LoVo (cell line): ENCODE measurements around the gene SETD7.
A peak's percentile ranks its signal among the peaks of the same experiment; 100 is the strongest.

Source experiments
- DNase-seq: peaks from one replicate; pipeline ENCODE4 v3.0.0-alpha.2; 2016; ENCODE audit warnings: low spot score

Gene SETD7

GRCh38 chr4:139550724-139551429 lies 5.1 kb downstream of the SETD7 start:
- DNase-seq: no peak

GRCh38 chr4:139547979-139548378 lies 8.0 kb downstream of the SETD7 start:
- DNase-seq: no peak

GRCh38 chr4:139540632-139541031 lies 15.4 kb downstream of the SETD7 start:
- no peak for DNase-seq

GRCh38 chr4:139540161-139540560 lies 15.9 kb downstream of the SETD7 start:
- DNase-seq: no peak

GRCh38 chr4:139537292-139537691 lies 18.7 kb downstream of the SETD7 start:
- no peak for DNase-seq

GRCh38 chr4:139535871-139536234 lies 20.2 kb downstream of the SETD7 start:
- DNase-seq: no peak

GRCh38 chr4:139535228-139535870 lies 20.7 kb downstream of the SETD7 start:
- DNase-seq: no peak

GRCh38 chr4:139534287-139534950 lies 21.6 kb downstream of the SETD7 start:
- no peak for DNase-seq

GRCh38 chr4:139533511-139533910 lies 22.5 kb downstream of the SETD7 start:
- no peak for DNase-seq

- no peak for DNase-seq
Observed at GRCh38 chr4:139532947-139533346, 23.1 kb downstream of the SETD7 start.

- DNase-seq: peak; percentile 24
Observed at GRCh38 chr4:139530833-139531427, 25.1 kb downstream of the SETD7 start.

GRCh38 chr4:139528377-139529005 lies 27.5 kb downstream of the SETD7 start:
- DNase-seq: no peak

GRCh38 chr4:139526928-139527327 lies 29.1 kb downstream of the SETD7 start:
- no peak for DNase-seq

GRCh38 chr4:139525414-139525813 lies 30.6 kb downstream of the SETD7 start:
- no peak for DNase-seq

- DNase-seq: no peak
Observed at GRCh38 chr4:139524062-139524631, 31.9 kb downstream of the SETD7 start.

GRCh38 chr4:139523076-139523475 lies 32.9 kb downstream of the SETD7 start:
- peak; percentile 16 for DNase-seq

GRCh38 chr4:139522457-139522856 lies 33.6 kb downstream of the SETD7 start:
- DNase-seq: no peak

GRCh38 chr4:139521754-139522401 lies 34.1 kb downstream of the SETD7 start:
- DNase-seq: no peak

- DNase-seq: no peak
Observed at GRCh38 chr4:139515531-139515958, 40.5 kb downstream of the SETD7 start.

GRCh38 chr4:139514382-139515059 lies 41.5 kb downstream of the SETD7 start:
- no peak for DNase-seq

GRCh38 chr4:139511320-139511719 lies 44.7 kb downstream of the SETD7 start:
- no peak for DNase-seq
